Caki2 (cell line): ENCODE data around the gene U2AF2. TPM values are rescaled to one million over a fixed set of nuclear protein-coding genes. Genes with fewer than 3 reads are reported as not detected.

ENCODE experiments used
- DNase-seq: peaks from one replicate; pipeline ENCODE4 v3.0.0-alpha.2; 2015; ENCODE audit warnings: low read depth
- in situ Hi-C: cut with HindIII; loops from 2 replicates; pipeline ENCODE4 v1.10.0; 2016; ENCODE audit warnings: low sequenced_read_pairs, low pct_unique_long_range_greater_than_20kb, mixed read lengths
- total RNA-seq: library from RNA; depleted of rRNA; stranded (reverse); fragments of >200 nt; shearing (Covaris generic); gene quantifications from 2 replicates; pipeline ENCODE4 v1.2.3, GENCODE V29; 2014; ENCODE audit warnings: low replicate concordance; rRNA removed

The U2AF2 gene
- 129 and 183 TPM in 2 replicates for total RNA-seq

DNA sequence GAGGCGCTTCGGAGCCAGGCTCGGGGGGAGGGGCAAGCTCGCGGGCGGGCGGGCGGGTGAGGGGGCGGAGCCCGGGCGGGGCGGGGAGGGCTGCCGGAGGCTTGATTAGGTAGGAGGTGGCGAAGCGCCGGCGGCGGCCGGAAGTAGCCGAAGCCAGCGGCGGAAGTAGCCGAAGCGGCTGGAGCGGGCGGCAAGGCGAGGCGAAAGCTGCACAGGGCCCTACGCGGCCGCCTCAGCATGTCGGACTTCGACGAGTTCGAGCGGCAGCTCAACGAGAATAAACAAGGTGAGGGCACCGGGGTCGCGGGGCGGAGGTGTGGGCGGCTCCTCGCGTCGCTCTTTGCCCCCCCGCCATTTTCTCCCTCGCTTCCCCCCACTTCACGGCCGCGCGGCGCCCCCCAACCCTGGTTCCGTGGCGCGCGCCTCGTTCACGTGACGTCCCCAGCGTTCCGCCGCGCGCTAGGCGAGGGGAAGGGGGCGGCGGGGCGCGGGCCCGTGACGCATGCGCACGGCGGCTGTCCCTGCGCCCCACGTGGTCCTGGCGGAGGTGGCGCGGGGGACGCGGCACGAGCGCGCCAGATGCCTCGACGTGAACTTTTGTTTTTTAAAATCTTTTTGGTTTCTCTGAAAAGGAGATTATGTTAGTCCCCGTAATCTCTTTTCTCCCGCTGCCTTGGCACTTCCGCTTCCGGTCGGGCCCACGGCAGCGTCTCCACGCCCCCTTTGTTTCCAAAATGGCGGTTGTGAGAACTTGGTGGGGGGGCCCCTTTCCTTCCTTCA is at the start of gene U2AF2:
U2AF2 (plus strand) TSS at position 168 of the 780 bp plus-strand sequence; CDS start at position 238, 70 bp downstream.
- DNase-seq: peak; percentile 87

DNA sequence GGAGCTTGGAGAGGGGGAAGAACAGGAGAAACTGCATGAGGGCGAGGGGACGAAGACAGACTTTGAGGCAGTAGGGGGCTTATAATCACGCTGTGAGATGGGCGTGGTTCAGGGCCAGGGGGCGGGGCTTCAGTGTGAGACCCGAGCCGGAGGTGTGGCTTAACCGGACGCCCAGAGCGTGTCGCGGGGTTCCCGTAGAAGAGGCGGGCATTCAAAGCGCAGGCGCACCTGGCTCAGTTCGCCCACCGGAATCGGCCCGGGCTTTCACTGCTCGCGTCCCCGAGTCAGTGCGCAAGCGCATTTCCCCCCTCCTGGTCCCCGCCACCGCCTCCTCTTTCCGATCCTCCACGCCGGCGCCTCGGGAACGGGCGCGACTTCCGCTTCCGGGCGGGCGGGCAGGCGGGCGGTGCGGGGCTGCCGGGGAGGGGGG is 49.6 kb upstream of the U2AF2 start:
- DNase-seq: peak; percentile 99
- in situ Hi-C loops: no loop called here

More for the DNA sequence above, at the start of gene U2AF2:
- in situ Hi-C loops: no loop called here

DNA sequence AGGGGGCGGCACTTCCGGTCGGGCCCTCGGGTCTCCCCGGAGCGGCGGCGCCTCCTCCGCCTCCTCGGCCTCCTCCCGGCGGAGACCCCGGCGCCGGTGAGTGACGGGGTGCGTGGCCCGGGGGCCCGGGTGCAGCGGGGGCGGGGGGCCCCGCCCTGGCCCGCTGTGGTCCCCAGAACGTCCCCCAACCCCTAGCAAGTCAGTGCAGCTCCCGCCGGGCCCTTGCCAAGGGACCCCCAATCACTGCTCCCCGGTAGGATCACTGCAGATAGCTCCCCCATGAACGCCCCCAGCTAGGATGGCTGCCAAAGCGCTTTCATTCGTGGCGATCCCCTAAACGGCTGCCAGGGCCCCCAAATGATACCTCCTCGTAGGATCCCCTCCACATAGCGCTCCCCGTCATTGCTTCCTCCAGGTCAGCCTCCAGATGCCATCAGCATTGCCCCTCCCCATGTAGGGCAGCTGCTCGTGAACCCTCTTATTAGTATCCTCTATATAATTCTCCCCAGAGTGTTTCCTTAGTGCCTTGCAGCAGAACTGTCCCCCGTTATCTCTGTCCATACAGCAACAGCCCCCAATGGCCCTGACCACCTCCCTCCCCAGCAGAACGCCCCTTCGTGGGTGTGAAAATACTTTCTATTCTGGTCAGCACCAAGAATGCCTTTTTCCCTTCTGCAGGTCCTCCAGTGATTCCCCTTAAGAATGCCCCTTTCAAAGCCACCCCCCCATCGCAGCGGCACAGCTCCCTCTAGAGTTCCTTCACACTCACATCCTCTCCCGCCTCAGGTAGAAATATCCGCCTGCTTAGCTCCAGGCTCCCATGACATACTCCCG is 49.0 kb upstream of the U2AF2 start, which contains the start of gene ZNF865:
ZNF865 (plus strand) TSS at position 11 of the 834 bp plus-strand sequence. CDS start 7,972 bp downstream, outside the sequence.
- in situ Hi-C loops: no loop called here

DNA sequence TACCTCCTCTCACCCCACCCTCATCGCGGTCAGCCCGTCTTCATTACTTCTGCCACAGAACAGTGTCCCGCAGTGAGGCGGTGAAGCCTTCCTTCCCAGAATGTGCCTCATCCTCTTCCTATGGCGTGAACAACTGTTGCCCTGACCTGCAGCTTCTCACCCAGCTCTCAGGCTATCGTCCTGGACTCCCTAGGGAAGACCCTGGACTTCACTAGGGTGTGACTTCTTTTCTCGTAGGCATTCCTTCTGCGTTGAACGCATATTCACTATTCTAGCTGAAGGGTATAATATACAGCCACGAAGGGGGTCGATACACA is 48.4 kb upstream of the U2AF2 start:
- in situ Hi-C loops: no loop called here
- DNase-seq: no peak

More for the DNA sequence above, 49.0 kb upstream of the U2AF2 start, which contains the start of gene ZNF865:
- DNase-seq: peak; percentile 85

DNA sequence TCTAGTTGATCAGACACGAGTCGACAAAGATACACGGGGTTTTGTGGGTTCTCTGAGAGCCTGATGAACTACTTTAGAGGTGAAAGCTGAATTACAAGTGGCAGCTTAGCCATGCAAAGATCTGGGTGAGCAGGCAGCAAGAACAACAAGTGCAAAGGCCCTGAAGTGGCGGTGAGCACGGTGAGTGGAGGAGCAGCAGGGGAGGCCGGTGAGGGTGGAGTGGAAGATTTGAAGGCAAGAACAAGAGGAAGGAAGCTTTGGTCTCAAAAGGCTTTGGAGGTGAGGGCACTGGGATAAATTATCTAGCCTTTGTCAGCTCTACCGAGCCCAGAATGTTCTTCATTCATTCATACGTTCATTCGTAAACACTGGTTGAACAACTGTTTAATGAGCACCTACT is 48.0 kb upstream of the U2AF2 start:
- DNase-seq: no peak
- in situ Hi-C loops: no loop called here

DNA sequence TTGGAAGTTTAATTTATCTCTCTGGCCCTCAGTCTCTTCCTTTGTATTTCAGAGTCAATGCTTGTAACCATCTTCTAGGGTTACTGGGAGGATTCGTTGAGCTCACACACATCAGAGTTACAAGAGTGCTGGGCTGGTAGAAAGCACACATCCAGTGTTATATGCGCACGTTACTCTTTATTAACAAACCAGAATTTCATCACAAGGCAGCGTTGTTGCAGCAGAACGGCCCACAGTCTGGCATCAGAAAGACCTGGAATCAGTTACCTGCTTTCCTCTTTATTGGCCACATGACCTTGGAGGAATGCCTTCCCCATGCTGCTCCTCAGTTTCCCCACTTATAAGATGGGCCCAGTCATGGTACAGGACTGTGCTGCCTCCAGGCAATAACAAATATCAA is 45.5 kb upstream of the U2AF2 start:
- in situ Hi-C loops: no loop called here
- DNase-seq: no peak

DNA sequence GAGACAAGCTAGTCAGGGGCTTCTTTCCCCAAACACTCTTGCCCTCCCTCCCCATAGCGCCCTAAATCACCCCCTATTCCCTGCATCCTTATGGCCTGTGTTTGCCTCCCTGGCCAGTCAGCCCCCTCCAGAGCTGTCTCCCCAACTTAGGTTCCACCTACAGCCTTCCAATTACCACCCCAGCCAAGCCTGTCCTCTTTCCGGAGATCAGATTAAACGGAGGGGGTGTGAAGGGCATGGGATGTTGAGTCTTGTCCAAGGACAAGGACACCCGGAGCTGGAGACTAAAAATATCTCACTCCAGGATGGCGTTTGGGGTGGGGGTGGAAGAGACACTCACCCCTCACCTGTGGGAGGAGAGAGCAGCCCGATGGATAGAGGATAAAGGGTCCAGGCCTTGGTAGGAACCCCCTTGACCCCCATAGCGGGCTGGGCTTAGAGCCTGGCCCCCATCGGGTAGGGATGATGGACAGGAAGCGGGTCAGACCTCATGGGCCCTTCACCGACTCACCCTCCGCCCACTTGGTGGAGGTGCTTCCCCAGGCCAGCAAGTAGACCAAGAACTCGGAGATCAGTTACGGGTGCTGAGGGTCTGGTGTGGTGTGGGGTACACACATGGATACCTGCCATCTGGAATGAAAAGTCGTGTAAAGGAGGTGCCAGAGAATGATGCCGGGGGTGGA is 43.4 kb upstream of the U2AF2 start:
- in situ Hi-C loops: no loop called here
- DNase-seq: no peak

DNA sequence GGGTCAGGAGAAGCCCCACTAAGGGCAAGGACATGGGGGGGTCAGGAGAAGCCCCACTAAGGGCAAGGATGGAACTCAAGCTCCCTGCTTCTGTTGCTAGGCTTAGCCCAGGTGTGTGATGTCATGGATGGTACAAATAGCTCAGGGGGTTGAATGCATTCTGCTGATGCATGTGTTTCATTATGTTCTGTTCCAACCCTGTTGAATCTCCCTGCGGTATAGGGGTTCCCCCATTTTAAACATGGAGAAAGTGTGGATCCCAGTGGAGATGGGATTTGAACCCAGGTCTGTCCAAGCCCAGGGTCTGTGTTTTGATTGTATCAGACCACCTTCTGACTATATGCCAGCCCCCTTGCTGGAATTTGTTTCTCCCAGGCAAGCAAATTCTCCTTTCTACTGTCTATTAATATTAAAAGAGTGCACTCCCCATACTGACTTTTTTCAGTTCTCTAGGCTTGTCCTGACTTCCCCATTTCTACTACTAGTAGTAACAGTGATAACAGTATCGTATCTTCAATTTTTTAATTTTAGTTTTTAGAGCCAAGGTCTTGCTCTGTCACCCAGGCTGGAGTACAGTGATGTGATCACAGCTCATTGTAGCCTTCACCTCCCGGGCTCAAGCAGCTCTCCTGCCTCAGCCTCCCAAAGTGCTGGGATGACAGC is 42.7 kb upstream of the U2AF2 start:
- in situ Hi-C loops: no loop called here
- no peak for DNase-seq

DNA sequence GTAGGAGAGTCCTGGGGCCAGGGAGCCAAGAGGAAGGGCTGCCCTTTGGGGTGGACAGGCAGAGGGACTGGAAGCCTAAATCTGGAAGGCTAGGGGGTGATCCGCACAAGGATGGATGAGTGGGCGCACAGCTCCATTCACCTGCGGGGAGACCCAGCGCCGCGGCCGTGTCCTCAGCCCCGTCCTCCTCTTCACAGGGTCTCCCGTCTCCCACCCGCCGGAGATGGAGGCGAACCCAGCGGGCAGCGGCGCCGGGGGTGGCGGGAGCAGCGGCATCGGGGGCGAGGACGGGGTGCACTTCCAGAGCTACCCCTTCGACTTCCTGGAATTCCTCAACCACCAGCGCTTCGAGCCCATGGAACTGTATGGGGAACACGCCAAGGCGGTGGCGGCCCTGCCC is 41.4 kb upstream of the U2AF2 start:
- in situ Hi-C loops: no loop called here
- DNase-seq: no peak

DNA sequence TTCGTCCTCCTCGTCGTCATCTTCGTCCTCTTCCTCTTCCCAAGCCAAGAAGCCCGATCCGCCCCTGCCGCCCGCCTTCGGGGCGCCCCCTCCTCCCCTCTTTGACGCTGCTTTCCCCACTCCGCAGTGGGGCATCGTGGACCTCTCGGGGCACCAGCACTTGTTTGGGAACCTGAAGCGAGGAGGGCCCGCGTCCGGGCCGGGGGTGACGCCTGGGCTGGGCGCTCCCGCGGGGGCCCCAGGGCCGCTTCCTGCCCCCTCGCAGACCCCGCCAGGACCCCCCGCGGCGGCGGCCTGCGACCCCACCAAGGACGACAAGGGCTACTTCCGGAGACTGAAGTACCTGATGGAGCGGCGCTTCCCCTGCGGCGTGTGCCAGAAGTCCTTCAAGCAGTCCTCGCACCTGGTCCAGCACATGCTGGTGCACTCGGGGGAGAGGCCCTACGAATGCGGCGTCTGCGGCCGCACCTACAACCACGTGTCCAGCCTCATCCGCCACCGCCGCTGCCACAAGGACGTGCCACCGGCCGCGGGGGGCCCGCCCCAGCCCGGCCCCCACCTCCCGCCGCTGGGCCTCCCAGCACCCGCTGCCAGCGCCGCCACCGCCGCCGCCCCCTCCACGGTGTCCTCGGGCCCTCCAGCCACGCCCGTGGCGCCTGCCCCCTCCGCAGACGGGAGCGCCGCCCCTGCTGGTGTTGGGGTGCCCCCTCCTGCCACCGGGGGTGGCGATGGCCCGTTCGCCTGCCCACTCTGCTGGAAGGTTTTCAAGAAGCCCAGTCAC is 40.7 kb upstream of the U2AF2 start:
- DNase-seq: no peak
- in situ Hi-C loops: no loop called here

DNA sequence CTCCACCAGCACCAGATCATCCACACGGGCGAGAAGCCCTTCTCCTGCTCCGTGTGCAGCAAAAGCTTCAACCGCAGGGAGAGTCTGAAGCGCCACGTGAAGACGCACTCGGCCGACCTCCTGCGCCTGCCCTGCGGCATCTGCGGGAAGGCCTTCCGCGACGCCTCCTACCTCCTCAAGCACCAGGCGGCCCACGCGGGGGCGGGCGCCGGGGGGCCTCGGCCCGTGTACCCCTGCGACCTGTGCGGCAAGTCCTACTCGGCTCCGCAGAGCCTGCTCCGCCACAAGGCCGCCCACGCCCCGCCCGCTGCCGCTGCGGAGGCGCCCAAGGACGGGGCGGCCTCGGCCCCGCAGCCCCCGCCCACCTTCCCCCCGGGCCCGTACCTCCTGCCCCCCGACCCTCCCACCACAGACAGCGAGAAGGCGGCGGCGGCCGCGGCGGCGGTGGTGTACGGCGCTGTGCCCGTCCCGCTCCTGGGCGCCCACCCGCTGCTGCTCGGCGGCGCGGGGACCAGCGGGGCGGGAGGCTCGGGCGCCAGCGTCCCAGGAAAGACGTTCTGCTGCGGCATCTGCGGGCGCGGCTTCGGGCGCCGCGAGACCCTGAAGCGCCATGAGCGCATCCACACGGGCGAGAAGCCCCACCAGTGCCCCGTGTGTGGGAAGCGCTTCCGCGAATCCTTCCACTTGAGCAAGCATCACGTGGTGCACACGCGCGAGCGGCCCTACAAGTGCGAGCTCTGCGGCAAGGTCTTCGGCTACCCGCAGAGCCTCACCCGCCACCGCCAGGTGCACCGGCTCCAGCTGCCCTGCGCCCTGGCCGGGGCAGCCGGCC is 39.9 kb upstream of the U2AF2 start:
- in situ Hi-C loops: no loop called here

DNA sequence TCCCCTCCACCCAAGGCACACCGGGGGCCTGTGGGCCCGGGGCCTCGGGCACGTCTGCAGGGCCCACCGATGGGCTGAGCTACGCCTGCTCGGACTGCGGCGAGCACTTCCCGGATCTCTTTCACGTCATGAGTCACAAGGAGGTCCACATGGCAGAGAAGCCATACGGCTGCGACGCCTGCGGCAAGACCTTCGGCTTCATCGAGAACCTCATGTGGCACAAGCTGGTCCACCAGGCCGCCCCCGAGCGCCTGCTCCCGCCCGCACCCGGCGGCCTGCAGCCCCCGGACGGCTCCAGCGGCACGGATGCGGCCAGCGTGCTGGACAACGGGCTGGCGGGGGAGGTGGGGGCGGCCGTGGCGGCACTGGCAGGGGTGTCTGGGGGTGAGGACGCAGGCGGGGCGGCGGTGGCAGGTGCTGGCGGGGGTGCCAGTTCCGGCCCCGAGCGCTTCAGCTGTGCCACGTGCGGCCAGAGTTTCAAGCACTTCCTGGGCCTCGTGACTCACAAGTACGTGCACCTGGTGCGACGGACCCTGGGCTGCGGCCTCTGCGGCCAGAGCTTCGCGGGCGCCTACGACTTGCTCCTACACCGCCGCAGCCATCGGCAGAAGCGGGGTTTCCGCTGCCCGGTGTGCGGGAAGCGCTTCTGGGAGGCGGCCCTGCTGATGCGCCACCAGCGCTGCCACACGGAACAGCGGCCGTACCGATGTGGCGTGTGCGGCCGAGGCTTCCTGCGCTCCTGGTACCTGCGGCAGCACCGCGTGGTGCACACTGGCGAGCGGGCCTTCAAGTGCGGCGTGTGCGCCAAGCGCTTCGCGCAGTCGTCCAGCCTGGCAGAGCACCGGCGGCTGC is 39.1 kb upstream of the U2AF2 start:
- in situ Hi-C loops: no loop called here
- no peak for DNase-seq

More for the DNA sequence above, 39.9 kb upstream of the U2AF2 start:
- DNase-seq: no peak

DNA sequence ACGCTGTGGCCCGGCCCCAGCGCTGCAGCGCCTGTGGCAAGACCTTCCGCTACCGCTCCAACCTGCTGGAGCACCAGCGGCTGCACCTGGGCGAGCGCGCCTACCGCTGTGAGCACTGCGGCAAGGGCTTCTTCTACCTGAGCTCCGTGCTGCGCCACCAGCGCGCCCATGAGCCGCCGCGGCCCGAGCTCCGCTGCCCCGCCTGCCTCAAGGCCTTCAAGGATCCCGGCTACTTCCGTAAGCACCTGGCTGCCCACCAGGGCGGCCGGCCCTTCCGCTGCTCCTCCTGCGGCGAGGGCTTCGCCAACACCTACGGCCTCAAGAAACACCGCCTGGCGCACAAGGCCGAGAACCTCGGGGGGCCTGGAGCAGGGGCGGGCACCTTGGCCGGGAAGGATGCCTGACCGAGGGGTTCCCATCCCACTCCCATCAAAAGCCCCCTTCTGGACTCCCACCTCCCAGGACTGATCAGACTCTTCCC is 38.4 kb upstream of the U2AF2 start:
- in situ Hi-C loops: no loop called here
- DNase-seq: no peak

DNA sequence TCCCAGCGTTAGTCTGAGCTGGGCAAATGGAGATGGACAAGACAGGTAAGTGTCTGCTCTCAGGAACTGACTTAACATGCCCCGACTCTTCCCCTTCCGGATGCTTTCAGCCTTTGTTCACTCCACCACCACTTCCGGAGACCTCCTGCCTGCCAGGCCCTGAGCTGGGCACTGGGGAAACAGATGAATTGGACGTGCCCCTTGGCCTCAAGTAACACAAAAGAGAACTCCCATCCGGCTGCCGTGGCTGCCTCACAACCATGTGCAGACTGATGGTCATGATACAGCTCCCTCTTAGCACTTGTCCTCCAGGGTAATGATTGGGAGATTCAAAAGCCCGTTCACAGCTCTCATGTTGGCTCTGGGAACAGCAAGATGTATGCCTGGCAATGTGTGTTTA is 37.4 kb upstream of the U2AF2 start:
- DNase-seq: no peak
- in situ Hi-C loops: no loop called here

DNA sequence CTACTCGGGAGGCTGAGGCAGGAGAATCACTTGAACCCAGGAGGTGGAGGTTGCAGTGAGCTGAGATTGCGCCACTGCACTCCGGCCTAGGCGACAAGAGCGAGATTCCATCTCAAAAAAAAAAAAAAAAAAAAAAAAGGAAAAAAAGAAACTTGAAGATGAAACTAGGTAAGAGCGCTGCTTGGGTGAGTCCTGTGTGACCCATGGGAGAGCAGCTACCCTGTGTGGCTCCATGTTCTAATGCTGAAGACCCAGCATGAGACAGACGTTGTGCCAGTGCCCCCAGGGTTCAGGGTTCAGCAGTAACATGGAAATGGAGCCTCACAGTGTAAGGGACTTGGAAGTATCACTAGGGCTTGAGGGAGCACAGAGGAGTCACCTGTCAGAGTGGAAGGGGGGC is 36.4 kb upstream of the U2AF2 start:
- in situ Hi-C loops: no loop called here
- DNase-seq: no peak

DNA sequence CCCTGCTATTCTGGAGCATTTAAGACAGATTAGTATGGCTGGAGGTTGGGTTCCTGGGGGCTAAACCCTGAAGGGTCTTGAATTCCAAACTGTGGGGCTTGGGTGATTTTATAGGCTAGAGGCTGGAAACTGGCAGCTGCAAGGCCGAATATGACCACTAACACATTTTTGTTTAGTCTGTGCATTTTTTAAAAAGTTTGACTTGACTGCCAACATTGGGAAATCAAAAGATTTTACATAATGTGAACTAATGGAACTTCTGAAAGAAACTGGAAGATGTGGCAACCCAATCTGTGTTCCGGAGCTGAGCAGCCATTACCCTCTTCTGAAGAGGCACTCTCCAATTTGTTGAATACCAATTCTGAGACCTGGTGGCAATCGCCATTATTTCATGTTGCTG is 35.5 kb upstream of the U2AF2 start:
- in situ Hi-C loops: no loop called here
- DNase-seq: no peak
